ENCODE measurements around the gene DHX9. TPM values are rescaled to one million over a fixed set of nuclear protein-coding genes. Genes with fewer than 3 reads are reported as not detected.

The DHX9 gene
- polyA plus RNA-seq, 1 donor (not counting 4 experiments of a cell fraction or from before 2014, with no cell fraction given): 199 TPM

- Histone ChIP-seq H2AFZ (ENCODE audit: control insufficient read depth, low read length) (no peak overlapping the region), H3K9ac (ENCODE audit: control insufficient read depth, extremely low read depth, insufficient read depth, low read length) (no peak overlapping the region), H3K9me3 (ENCODE audit: control insufficient read depth, low read depth, low read length) (no peaks in the 10 kb centered on the region), H3K4me1 (ENCODE audit: control insufficient read depth, extremely low read depth, insufficient read depth, low read length) (no peaks in the 10 kb centered on the region), H3K36me3 (ENCODE audit: control insufficient read depth in 2 of 2, extremely low read depth in 1 of 2, insufficient read depth in 2 of 2, low read length in 2 of 2) (peaks cover 34 to 71% of the 10 kb centered on the region in 2 experiments), H3K27me3 (ENCODE audit: control insufficient read depth, extremely low read depth, insufficient read depth, low read length) (no peaks in the 10 kb centered on the region), H3K4me3 (ENCODE audit: control insufficient read depth in 2 of 3, extremely low read depth in 1 of 3, insufficient read depth in 2 of 3, low read depth in 1 of 3, low read length in 3 of 3) (no peak overlapping the region), H4K20me1 (ENCODE audit: control insufficient read depth, extremely low read depth, insufficient read depth, low read length) (no peaks in the 10 kb centered on the region), H3K9me1 (ENCODE audit: control insufficient read depth, extremely low read depth, insufficient read depth, low read length) (no peaks in the 10 kb centered on the region), H3K4me2 (ENCODE audit: control insufficient read depth, extremely low read depth, insufficient read depth, low read depth, low read length) (no peak overlapping the region), H3K79me2 (ENCODE audit: control insufficient read depth, insufficient read depth, low read length) (peaks cover 20% of the 10 kb centered on the region), H3K27ac (ENCODE audit: control insufficient read depth, insufficient read depth, low read length) (no peak overlapping the region)
- DNase-seq (ENCODE audit: low read depth, low spot score): no peak
- FAIRE-seq: no peak
- dilution Hi-C loops (cut with MboI; ENCODE audit: extremely low pct_ligation_motif_present, low sequenced_read_pairs): no loop called here
- no peak for TF ChIP-seq EZH2 (IDR thresholded peaks at IDR 0.05; ENCODE audit: low read length)
- no peak for TF ChIP-seq CTCF (optimal IDR thresholded peaks at IDR 0.05 in 1 of 3, IDR thresholded peaks at IDR 0.05 in 1 of 3, conservative IDR thresholded peaks at IDR 0.05 in 1 of 3; ENCODE audit: extremely low read depth in 1 of 3, insufficient read depth in 2 of 3, low read length in 3 of 3)
Observed at GRCh38 chr1:182861994-182862393, 22.8 kb downstream of the DHX9 start.

- dilution Hi-C loops (cut with MboI; ENCODE audit: extremely low pct_ligation_motif_present, low sequenced_read_pairs): no loop called here
- Histone ChIP-seq H4K20me1 (ENCODE audit: control insufficient read depth, extremely low read depth, insufficient read depth, low read length) (no peaks in the 10 kb centered on the region), H3K4me1 (ENCODE audit: control insufficient read depth, extremely low read depth, insufficient read depth, low read length) (no peaks in the 10 kb centered on the region), H3K27ac (ENCODE audit: control insufficient read depth, insufficient read depth, low read length) (no peak overlapping the region), H3K27me3 (ENCODE audit: control insufficient read depth, extremely low read depth, insufficient read depth, low read length) (no peaks in the 10 kb centered on the region), H3K4me3 (ENCODE audit: control insufficient read depth in 2 of 3, extremely low read depth in 1 of 3, insufficient read depth in 2 of 3, low read depth in 1 of 3, low read length in 3 of 3) (no peak overlapping the region), H2AFZ (ENCODE audit: control insufficient read depth, low read length) (no peak overlapping the region), H3K79me2 (ENCODE audit: control insufficient read depth, insufficient read depth, low read length) (peaks cover 20% of the 10 kb centered on the region), H3K36me3 (ENCODE audit: control insufficient read depth in 2 of 2, extremely low read depth in 1 of 2, insufficient read depth in 2 of 2, low read length in 2 of 2) (peaks cover 31 to 77% of the 10 kb centered on the region in 2 experiments), H3K9me1 (ENCODE audit: control insufficient read depth, extremely low read depth, insufficient read depth, low read length) (no peaks in the 10 kb centered on the region), H3K4me2 (ENCODE audit: control insufficient read depth, extremely low read depth, insufficient read depth, low read depth, low read length) (no peak overlapping the region), H3K9ac (ENCODE audit: control insufficient read depth, extremely low read depth, insufficient read depth, low read length) (no peak overlapping the region), H3K9me3 (ENCODE audit: control insufficient read depth, low read depth, low read length) (no peaks in the 10 kb centered on the region)
- TF ChIP-seq CTCF (optimal IDR thresholded peaks at IDR 0.05 in 1 of 3, IDR thresholded peaks at IDR 0.05 in 1 of 3, conservative IDR thresholded peaks at IDR 0.05 in 1 of 3; ENCODE audit: extremely low read depth in 1 of 3, insufficient read depth in 2 of 3, low read length in 3 of 3) (no peak), EZH2 (IDR thresholded peaks at IDR 0.05; ENCODE audit: low read length) (no peak)
- no peak for DNase-seq (ENCODE audit: low read depth, low spot score)
- no peak for FAIRE-seq
Observed at GRCh38 chr1:182862827-182863226, 23.7 kb downstream of the DHX9 start.
